Activated naive CD8-positive, alpha-beta T cell treated with anti-CD3 and anti-CD28 coated beads for 36 hours (primary cell): Measurements from ENCODE around the gene ASCC1. TPM values are rescaled to one million over a fixed set of nuclear protein-coding genes. Genes with fewer than 3 reads are reported as not detected.

Experiments used
- DNase-seq: peaks from one replicate; pipeline ENCODE4 v3.0.0; 2021
- H3K27ac Mint-ChIP-seq: one replicate; pipeline ENCODE4 v1.8.0; 2022; ENCODE audit warnings: mild to moderate bottlenecking, moderate library complexity, mixed read lengths
- H3K27me3 Mint-ChIP-seq: one replicate; pipeline ENCODE4 v1.8.0; 2022; ENCODE audit warnings: mild to moderate bottlenecking, mixed read lengths
- H3K36me3 Mint-ChIP-seq: one replicate; pipeline ENCODE4 v1.8.0; 2021; ENCODE audit warnings: mild to moderate bottlenecking, mixed read lengths
- H3K4me1 Mint-ChIP-seq: one replicate; pipeline ENCODE4 v1.8.0; 2021; ENCODE audit warnings: mixed read lengths
- H3K4me3 Mint-ChIP-seq: one replicate; pipeline ENCODE4 v1.8.0; 2022; ENCODE audit warnings: mild to moderate bottlenecking, moderate library complexity, mixed read lengths
- H3K9me3 Mint-ChIP-seq: one replicate; pipeline ENCODE4 v1.8.0; 2022; ENCODE audit warnings: mixed read lengths
- total RNA-seq, 2 experiments: library from RNA; stranded (reverse); gene quantifications; one replicate each; pipeline ENCODE4 v1.2.3, GENCODE V29; 2021

The ASCC1 gene
- total RNA-seq, 2 experiments from 2014 or later: 57.3 to 57.7 TPM

- Mint-ChIP-seq H3K9me3 (peaks cover 4% of the 10 kb centered on the region), H3K36me3 (no peaks in the 10 kb centered on the region), H3K27me3 (no peaks in the 10 kb centered on the region), H3K27ac (no peak overlapping the region), H3K4me1 (peaks cover 19% of the 10 kb centered on the region), H3K4me3 (no peak overlapping the region)
- no peak for DNase-seq
Observed at GRCh38 chr10:72053690-72054089, 162.4 kb downstream of the ASCC1 start.

DNA sequence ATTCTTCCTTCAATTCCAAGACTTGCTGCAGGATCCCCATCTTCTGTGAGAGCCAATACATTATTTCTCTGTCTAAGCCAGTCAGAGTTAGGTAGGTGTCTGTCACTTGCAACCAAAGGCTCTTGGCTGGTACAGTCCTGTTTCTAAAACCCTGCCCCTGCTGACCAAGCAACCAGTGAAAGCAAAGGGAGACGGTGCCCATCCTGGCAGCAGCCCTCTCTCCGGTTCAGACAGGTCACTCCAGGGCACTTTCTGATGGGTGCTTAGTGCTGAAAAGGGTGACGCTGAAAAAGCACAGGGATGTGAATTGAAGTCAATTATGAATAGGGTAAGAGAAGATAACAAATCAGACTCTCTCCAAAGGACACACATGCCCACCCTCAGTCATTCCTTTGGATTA, 165.2 kb downstream of the ASCC1 start:
- Mint-ChIP-seq H3K4me1 (peaks cover 20% of the 10 kb centered on the region), H3K36me3 (no peaks in the 10 kb centered on the region), H3K27ac (no peak overlapping the region), H3K9me3 (peaks cover 4% of the 10 kb centered on the region), H3K4me3 (no peak overlapping the region), H3K27me3 (no peaks in the 10 kb centered on the region)
- no peak for DNase-seq

DNA sequence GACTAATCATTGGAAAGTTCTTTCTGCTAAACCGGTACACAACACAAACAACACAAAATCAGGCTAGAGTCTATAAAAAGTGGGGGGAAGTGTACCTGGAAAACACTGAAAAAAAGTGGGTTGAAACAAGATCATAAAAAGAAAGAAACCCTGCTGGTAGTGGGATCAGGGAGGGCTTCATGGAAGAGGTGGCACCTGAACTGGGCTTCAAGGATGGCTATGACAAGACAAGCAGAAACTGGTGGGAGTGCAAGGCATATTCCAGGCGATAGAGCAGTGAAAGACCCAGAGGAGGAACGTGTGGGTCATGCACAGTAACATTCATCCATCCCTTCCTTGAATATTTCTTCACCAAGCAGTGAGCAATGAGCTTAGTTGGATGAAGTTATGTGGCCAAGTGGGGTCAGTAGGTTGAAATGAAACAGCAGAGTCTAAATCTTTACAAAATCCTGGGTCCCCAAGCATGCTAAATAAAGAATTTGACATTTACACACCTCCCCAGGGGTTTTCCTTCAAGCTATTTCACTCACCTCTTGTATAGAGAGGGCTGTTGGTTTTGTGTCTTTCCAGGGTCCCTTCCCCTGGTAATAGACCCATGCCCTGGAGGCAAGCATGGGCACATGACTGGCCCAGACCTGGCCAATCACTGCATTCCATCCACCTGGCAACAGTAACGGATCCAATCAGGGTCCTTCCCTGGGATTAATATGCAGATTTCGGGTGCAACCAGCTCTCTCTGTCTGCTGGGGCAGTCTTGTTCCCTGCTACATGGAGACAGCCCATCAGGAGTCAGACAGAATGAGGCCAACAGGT, 165.9 kb downstream of the ASCC1 start:
- H3K36me3 Mint-ChIP-seq: no peaks in the 10 kb centered on the region
- H3K9me3 Mint-ChIP-seq: peaks cover 4% of the 10 kb centered on the region
- peaks cover 20% of the 10 kb centered on the region for H3K4me1 Mint-ChIP-seq
- no peak overlapping the region for H3K4me3 Mint-ChIP-seq
- H3K27ac Mint-ChIP-seq: no peak overlapping the region
- H3K27me3 Mint-ChIP-seq: no peaks in the 10 kb centered on the region
- no peak for DNase-seq

GRCh38 chr10:72049472-72049871, 166.6 kb downstream of the ASCC1 start:
- Mint-ChIP-seq H3K9me3 (peaks cover 4% of the 10 kb centered on the region), H3K36me3 (no peaks in the 10 kb centered on the region), H3K27ac (no peak overlapping the region), H3K27me3 (no peaks in the 10 kb centered on the region), H3K4me1 (peaks cover 17% of the 10 kb centered on the region), H3K4me3 (no peak overlapping the region)
- DNase-seq: no peak

GRCh38 chr10:72048450-72049124, 167.5 kb downstream of the ASCC1 start:
- H3K27ac Mint-ChIP-seq: peak overlapping the region; percentile 47

More at GRCh38 chr10:72048450-72049124, 167.5 kb downstream of the ASCC1 start:
- H3K4me3 Mint-ChIP-seq: no peak overlapping the region
- no peaks in the 10 kb centered on the region for H3K36me3 Mint-ChIP-seq
- no peaks in the 10 kb centered on the region for H3K27me3 Mint-ChIP-seq
- peak; percentile 81 for DNase-seq
- H3K4me1 Mint-ChIP-seq: peaks cover 17% of the 10 kb centered on the region
- peaks cover 4% of the 10 kb centered on the region for H3K9me3 Mint-ChIP-seq

Other genes with a start within 250 kb of the ASCC1 start
- gene SPOCK2, start 127.7 kb downstream of the ASCC1 start, total RNA-seq: 100 to 1,000 TPM; 136 to 142 TPM
- 10 to 100 TPM; 71.0 to 81.8 TPM for gene ANAPC16, start 264 bp downstream of the ASCC1 start, total RNA-seq
- gene DDIT4, start 57.6 kb upstream of the ASCC1 start, total RNA-seq: 100 to 1,000 TPM; 422 to 424 TPM
- 10 to 100 TPM; 25.2 to 25.6 TPM for gene DNAJB12, start 138.6 kb upstream of the ASCC1 start, total RNA-seq